Ishikawa (cell line): ENCODE data around the gene SLC45A3.

Source experiments
- CEBPB ChIP-seq: IDR thresholded peaks from 2 replicates; pipeline ENCODE4 v1.6.1; 2012
- CREB1 ChIP-seq: IDR thresholded peaks from 2 replicates; pipeline ENCODE4 v1.6.1; 2012; ENCODE audit warnings: low read depth
- EGR1 ChIP-seq: IDR thresholded peaks from 2 replicates; pipeline ENCODE4 v1.6.1; 2012
- EP300 ChIP-seq: IDR thresholded peaks from 2 replicates; pipeline ENCODE4 v1.6.1; 2012; ENCODE audit warnings: borderline replicate concordance
- NFIC ChIP-seq: IDR thresholded peaks from 2 replicates; pipeline ENCODE4 v1.6.1; 2012
- RAD21 ChIP-seq: IDR thresholded peaks from 2 replicates; pipeline ENCODE4 v1.6.1; 2012; ENCODE audit warnings: low read depth
- TAF1 ChIP-seq: IDR thresholded peaks from 2 replicates; pipeline ENCODE4 v1.6.1; 2012; ENCODE audit warnings: low read depth, mild to moderate bottlenecking
- TCF12 ChIP-seq: IDR thresholded peaks from 2 replicates; pipeline ENCODE4 v1.6.1; 2012; ENCODE audit warnings: low read depth
- TEAD4 ChIP-seq: IDR thresholded peaks from 2 replicates; pipeline ENCODE4 v1.6.1; 2012
- YY1 ChIP-seq: IDR thresholded peaks from 2 replicates; pipeline ENCODE4 v1.6.1; 2012; ENCODE audit warnings: low read depth
- TF ChIP-seq, protein P1 (sequence below): IDR thresholded peaks from 2 replicates; pipeline ENCODE4 v1.6.1; 2012
- TF ChIP-seq, protein P2 (sequence below): IDR thresholded peaks from 2 replicates; pipeline ENCODE4 v1.6.1; 2012; ENCODE audit warnings: low read depth, mild to moderate bottlenecking
- TF ChIP-seq, protein P3 (sequence below): IDR thresholded peaks from 2 replicates; pipeline ENCODE4 v1.6.1; 2012

GRCh38 chr1:205675247-205675646 lies 5.1 kb downstream of the SLC45A3 start:
- TF ChIP-seq EP300 (no peak), CEBPB (no peak), NFIC (no peak), TEAD4 (no peak), YY1 (no peak), EGR1 (no peak), TAF1 (no peak), TCF12 (no peak), RAD21 (no peak), CREB1 (no peak)
- TF ChIP-seq, protein P1, sequence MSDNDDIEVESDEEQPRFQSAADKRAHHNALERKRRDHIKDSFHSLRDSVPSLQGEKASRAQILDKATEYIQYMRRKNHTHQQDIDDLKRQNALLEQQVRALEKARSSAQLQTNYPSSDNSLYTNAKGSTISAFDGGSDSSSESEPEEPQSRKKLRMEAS: no peak
- TF ChIP-seq, protein P2, sequence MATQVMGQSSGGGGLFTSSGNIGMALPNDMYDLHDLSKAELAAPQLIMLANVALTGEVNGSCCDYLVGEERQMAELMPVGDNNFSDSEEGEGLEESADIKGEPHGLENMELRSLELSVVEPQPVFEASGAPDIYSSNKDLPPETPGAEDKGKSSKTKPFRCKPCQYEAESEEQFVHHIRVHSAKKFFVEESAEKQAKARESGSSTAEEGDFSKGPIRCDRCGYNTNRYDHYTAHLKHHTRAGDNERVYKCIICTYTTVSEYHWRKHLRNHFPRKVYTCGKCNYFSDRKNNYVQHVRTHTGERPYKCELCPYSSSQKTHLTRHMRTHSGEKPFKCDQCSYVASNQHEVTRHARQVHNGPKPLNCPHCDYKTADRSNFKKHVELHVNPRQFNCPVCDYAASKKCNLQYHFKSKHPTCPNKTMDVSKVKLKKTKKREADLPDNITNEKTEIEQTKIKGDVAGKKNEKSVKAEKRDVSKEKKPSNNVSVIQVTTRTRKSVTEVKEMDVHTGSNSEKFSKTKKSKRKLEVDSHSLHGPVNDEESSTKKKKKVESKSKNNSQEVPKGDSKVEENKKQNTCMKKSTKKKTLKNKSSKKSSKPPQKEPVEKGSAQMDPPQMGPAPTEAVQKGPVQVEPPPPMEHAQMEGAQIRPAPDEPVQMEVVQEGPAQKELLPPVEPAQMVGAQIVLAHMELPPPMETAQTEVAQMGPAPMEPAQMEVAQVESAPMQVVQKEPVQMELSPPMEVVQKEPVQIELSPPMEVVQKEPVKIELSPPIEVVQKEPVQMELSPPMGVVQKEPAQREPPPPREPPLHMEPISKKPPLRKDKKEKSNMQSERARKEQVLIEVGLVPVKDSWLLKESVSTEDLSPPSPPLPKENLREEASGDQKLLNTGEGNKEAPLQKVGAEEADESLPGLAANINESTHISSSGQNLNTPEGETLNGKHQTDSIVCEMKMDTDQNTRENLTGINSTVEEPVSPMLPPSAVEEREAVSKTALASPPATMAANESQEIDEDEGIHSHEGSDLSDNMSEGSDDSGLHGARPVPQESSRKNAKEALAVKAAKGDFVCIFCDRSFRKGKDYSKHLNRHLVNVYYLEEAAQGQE: no peak
- TF ChIP-seq, protein P3, sequence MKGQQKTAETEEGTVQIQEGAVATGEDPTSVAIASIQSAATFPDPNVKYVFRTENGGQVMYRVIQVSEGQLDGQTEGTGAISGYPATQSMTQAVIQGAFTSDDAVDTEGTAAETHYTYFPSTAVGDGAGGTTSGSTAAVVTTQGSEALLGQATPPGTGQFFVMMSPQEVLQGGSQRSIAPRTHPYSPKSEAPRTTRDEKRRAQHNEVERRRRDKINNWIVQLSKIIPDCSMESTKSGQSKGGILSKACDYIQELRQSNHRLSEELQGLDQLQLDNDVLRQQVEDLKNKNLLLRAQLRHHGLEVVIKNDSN: no peak
